Right forelimb (tissue), 1 donor: ENCODE results near the gene LAD1.

ENCODE experiments used
- DNase-seq: peaks from one replicate; pipeline ENCODE4 v3.0.0-alpha.2; 2018

LAD1 gene

DNA sequence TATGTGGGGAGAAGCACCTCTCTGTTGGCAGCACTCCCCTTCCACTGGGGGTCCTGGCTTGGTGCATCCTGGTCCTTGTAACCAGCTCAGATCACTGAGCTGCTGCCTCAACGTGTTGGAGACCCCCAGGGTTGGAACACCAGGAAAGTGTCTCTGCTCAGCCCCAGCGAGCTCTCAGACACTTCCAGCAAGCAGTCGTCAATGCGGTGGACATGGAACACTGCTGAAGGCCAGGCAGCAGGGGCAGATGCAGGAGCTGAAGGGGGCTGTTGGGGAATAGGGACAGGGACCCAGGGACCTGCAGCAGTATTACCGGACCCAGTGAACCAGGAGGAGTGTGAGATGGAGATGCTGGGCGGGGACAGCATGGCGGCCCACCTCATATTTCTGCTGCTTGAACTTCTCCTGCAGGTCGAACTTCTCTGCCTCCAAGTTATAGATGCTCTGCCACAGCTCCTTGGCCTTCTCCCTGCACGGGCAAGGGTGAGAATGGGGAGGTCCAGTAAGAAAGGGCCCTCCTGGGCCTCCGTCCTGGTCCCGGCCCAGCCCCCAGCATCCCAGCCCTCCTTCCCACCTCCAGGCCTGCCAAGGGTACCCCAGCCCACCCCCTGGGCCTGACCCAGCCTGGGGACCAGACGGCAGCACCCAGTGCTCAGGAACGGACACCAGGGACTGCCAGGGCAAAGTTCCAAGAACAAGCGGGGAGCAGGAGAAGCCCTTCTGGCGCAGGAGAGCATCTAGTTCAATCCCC, 38.0 kb downstream of the LAD1 start:
- no peak for DNase-seq

GRCh38 chr1:201360486-201360885, 38.6 kb downstream of the LAD1 start:
- DNase-seq: no peak

DNA sequence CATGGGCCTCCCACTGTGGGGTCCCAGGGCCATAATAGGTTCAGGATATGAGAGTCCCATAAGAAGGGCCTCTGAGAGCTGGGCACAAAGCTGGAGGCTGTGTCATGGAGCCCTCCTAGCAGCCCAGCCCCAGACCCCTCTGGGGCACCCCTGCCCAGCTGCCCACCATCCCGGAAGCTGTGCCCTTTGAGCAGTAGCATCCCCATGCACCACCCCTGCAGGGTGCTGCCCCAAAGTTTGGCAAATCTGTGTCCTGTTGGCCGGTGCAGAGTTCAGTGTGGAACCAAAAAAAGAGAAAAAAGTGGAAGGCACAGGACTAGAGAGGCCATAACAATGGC, 39.3 kb downstream of the LAD1 start:
- DNase-seq: no peak

DNA sequence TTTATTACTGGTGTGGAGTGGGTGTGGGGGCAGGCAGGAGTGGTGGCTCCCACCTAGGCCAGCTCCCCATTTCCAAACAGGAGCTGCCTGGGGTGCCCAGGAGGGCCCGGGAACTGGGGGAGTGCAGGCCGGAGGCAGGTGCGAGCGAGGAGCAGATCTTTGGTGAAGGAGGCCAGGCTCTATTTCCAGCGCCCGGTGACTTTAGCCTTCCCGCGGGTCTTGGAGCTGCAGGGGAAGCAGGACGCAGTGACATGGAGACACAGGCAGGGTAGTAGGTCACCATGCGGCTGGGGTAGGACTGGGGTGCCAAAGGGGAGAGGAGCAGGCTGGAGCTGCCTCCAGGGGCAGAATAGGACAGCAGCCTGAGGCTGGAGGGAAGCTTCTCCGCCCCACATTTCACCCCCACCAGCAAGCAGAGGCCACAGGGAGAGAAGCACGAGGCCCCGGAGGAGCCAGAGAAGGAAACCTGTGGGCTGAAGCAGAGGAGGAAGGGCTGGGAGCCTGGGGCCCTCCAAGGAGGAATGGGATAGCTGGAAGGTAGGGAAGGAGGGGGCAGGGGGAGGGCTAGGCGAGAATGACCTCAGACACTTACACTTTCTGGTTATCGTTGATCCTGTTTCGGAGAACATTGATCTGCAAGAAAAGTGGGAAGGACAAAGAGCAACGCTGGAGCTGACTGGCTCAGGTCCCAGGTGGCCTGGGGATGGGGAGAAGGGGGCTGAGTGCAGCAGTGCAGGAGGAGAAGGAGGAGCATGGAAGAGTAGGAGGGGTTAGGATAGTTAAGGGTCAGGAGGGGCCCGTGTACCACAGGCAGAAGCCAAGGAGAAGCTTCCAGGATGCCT, 39.9 kb downstream of the LAD1 start:
- no peak for DNase-seq

DNA sequence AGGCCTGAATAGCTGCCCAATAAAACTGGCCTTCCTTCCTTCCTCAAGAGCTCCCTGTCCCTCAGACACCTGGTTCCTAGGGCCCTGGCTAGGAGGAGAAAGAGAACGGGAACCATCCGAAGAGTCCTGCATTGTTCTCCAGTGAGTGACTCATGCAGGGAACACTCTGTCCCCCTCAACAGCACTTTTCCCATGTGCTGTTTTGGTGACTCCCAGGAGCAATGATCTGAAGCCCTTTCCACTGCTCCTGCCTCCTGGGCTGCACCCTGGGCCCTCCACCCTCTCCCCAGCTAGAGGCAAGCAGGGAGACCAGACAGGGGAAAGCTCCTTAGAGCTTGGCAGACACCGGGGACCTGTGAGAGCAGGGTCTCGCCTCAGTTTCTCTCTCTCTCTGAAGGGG, 40.5 kb downstream of the LAD1 start:
- no peak for DNase-seq

GRCh38 chr1:201357636-201358348, 41.3 kb downstream of the LAD1 start:
- no peak for DNase-seq

GRCh38 chr1:201357211-201357610, 41.9 kb downstream of the LAD1 start:
- no peak for DNase-seq

- DNase-seq: no peak
These were observed 42.4 kb downstream of the LAD1 start for GRCh38 chr1:201356701-201357100.

DNA sequence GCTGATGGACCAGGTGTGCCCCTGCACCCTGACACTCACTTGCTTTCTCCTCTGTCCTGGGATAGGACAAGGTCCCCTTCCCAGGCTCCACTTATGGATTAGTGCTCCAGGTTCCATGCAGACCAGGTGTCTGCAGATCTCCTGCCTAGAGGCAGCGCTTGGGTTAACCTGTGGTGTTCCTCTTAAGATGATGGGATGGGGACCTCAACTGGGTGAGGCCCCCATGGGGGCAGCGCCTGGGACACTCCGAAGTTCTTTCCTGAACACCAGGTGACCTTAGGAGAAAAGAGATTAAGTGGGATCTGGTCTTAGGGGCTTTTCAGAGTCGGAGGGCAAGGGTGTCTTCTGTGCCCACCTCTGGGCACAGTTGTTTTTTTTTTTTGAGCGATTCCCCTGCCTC, 42.9 kb downstream of the LAD1 start:
- DNase-seq: no peak

DNA sequence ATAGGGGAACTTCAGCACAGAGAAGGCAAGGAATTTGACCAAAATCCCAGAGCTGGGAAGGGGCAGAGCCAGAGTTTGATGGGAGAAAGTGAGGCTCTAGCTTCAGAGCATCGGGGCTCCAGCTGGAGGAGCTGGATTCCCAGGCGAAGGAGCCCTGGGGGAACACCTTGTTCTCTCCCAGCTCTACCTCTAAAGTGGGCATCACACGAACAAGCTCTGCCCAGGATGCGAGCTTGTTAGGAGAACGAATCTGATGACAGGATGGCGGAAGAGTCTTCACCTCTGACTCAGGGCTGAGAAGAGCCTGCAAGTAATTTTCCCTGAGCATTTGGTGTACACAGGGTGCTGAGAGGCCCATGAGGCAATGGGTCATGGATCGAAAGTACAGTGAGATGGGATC, 43.7 kb downstream of the LAD1 start:
- no peak for DNase-seq

DNA sequence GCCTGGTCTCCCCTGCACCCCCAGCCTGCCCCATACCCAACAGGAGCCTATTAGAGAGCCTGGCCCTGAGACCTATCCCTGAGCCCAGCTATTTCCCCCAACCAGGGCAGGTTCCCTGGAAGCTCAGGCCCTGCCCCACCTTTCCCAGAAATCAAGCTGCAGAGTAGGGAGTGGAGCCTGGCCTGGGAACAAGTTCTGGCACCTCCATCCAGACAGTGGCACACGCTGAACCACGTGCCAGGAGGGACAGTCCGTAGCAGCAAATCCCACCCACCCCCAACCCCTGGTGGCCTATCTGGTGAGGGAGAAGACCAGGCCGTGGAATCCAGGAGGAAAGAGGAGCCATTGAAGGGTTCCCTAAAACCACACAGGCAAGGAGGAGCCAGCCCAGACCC, 44.2 kb downstream of the LAD1 start:
- DNase-seq: no peak

- no peak for DNase-seq
These were observed 44.8 kb downstream of the LAD1 start for GRCh38 chr1:201354151-201354900.

- DNase-seq: no peak
These were observed 45.8 kb downstream of the LAD1 start for GRCh38 chr1:201353186-201353940.

DNA sequence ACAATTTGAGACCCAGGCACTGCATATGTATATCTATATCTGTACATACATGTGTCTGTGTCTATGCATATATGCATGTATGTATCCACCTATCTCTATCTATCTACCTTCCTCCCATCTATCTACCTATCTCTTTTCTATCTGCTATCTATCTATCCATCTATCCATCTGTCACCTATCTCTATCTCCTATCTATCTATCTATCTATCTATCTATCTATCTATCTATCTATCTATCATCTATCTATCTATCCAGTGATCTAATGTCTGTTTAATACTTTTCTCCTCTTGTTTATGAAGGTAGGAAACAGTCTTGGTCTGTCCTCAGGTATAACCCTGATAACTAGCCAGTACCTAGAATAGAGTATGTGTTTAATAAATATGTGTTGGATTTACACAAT, 47.5 kb downstream of the LAD1 start:
- no peak for DNase-seq

- DNase-seq: no peak
These were observed 48.2 kb downstream of the LAD1 start for GRCh38 chr1:201350884-201351283.

GRCh38 chr1:201350361-201350725, 48.8 kb downstream of the LAD1 start:
- DNase-seq: no peak

DNA sequence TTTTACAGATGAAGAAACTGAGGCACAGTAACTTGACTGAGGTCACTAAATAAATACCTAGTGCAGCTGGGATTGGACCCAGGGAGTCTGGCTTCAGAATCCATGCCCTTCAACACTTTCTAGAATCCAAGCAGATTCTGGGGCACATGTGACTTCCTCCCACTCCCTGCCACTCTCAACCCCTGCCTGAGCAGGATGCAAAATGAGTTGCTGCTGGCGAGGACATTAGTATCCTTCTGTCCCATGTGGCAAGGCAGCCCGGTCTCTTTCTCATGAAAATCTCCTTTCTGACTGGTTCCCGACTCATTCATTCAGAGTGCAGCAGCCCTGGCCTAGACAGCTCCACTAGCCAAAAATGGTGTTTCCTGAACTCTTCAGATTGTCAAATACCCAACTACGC, 50.0 kb downstream of the LAD1 start:
- no peak for DNase-seq

DNA sequence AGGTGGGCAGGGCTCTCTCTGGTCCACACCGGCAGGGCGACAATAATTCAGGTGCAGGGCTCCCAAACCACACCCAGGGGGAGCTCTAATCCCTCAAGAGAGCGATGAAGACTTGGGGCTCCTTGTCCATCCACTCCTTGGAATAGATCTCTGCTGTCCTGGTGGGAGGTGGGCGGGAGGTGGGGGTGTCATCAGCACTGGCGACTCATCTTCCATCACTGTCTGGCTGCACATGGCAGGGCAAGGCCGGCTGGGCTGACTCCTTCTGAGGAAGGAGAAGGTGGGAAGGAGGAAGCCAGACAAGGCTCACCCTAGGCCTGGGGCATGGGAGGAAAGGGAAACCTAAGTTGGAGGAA, 50.9 kb downstream of the LAD1 start:
- DNase-seq: no peak

DNA sequence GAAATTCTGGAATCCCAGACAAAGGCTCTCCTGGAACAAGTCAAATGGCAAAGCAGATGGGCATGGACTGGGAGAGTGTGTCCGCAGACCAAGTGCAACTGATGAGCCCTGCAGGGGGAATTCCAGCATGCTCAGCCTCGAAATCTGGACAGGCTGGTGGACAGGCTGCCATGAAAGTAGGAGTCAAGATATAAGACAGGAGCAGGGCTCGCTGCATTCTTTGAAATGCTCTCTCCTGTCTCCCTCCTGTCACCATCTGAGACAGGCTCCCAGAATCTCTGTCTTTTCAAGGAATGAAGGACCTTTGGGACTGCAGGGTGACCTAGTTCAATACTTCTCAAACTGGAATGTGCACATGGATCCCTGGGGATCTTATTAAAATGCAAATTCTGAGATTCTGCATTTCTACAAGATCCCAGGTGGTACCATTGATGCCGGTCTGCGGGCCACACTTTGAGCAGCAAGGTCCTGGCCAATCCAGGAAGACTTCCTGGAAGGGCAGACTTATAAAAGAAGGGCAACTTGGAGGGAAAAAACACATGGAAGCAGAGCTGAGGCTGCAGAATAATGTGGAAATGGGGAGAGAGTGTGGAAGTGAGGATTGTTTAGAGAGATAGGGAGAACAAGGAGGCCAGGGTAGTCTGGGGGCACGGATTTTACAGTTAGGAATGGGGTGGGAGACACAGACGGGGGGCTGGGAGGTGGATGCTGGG, 51.5 kb downstream of the LAD1 start:
- no peak for DNase-seq

GRCh38 chr1:201346987-201347386, 52.1 kb downstream of the LAD1 start:
- no peak for DNase-seq

DNA sequence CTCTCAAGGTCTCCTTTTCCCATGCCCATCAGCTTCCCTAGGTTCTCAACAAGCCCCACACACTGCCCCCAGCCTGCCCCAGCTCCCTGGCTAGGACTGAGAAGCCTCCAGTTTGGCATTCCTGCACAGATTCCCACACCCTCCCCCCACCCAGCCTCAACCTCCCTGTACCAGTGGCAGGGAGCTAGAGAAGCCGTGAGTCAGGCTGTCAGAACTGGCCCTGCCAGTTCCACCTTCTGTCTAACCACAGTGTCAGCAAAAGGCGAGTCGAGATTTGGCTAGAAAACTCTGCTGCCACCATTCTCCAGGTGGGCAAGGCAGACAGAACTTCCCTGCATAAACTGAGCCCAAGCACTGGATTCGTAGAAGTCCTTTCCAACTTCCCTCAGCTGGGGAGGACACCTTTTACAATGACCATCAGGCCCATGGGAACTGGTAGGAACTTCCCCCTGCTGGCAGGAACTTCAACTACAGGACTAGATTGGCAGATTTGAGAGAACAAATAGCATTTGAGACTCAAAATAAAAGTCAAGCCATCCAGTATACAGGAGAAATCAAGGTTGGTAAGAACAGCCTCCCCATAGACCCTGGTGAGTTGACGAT, 52.7 kb downstream of the LAD1 start:
- no peak for DNase-seq

DNA sequence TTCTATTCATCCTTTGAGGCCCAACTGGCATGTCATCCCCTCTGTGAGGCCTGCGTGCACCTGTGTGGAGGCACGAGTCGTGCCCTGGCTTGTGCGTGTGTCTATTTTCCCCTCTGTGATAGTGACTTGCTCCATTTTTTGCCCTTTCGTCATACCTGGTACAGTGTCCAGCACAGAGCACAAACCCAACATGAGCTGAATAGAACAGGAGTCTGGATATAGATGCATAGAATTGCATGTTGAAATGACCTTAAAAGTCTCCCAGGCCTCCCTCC, 54.1 kb downstream of the LAD1 start:
- no peak for DNase-seq
